ENCODE data around the gene PFDN4. TPM values are rescaled to one million over a fixed set of nuclear protein-coding genes. Genes with fewer than 3 reads are reported as not detected.
A peak's percentile ranks its signal among the peaks of the same experiment; 100 is the strongest.

Gene PFDN4
- total and polyA plus RNA-seq, 7 experiments from 2014 or later, result 14.6 to 46.5 (median 19.7) TPM

- Mint-ChIP-seq H3K27ac (no peak overlapping the region), H3K36me3 (peaks cover 0 to 3% (median 0%) of the 10 kb centered on the region in 5 donors), H3K9me3 (peaks cover 0 to 6% (median 0%) of the 10 kb centered on the region in 11 donors), H3K4me1 (peaks cover 11 to 27% (median 24%) of the 10 kb centered on the region in 7 donors), H3K4me3 (peak overlapping the region; percentile 14 to 83 (median 59)), H3K27me3 (peaks cover 73 to 86% (median 76%) of the 10 kb centered on the region in 5 donors)
- ChIA-PET POLR2A (no interaction called here), CTCF (no interaction called here)
- intact Hi-C loops (cut with micrococcal nuclease), result no loop called here
- H3K4me3 ChIP-seq (ENCODE audit: low read length), result no peak overlapping the region
- H3K27ac ChIP-seq (ENCODE audit: low read depth, low read length), result no peak overlapping the region
- no peaks in the 10 kb centered on the region for H3K36me3 ChIP-seq (ENCODE audit: control insufficient read depth in 2 of 3, insufficient read depth in 3 of 3, low read length in 3 of 3)
- DNase-seq (no peak), ATAC-seq (no peak)
- H3K9me3 ChIP-seq (ENCODE audit: control insufficient read depth in 2 of 3, low read length in 3 of 3), result no peaks in the 10 kb centered on the region
- H3K27me3 ChIP-seq (ENCODE audit: control insufficient read depth in 2 of 2, insufficient read depth in 2 of 2, low read length in 2 of 2), result peaks cover 0 to 6% of the 10 kb centered on the region in 2 donors
- peaks cover 0 to 5% of the 10 kb centered on the region in 2 donors for H3K4me1 ChIP-seq (ENCODE audit: control insufficient read depth in 2 of 2, insufficient read depth in 2 of 2, low read length in 2 of 2)
These were observed 34.8 kb upstream of the PFDN4 start for GRCh38 chr20:54172856-54173652.

DNA sequence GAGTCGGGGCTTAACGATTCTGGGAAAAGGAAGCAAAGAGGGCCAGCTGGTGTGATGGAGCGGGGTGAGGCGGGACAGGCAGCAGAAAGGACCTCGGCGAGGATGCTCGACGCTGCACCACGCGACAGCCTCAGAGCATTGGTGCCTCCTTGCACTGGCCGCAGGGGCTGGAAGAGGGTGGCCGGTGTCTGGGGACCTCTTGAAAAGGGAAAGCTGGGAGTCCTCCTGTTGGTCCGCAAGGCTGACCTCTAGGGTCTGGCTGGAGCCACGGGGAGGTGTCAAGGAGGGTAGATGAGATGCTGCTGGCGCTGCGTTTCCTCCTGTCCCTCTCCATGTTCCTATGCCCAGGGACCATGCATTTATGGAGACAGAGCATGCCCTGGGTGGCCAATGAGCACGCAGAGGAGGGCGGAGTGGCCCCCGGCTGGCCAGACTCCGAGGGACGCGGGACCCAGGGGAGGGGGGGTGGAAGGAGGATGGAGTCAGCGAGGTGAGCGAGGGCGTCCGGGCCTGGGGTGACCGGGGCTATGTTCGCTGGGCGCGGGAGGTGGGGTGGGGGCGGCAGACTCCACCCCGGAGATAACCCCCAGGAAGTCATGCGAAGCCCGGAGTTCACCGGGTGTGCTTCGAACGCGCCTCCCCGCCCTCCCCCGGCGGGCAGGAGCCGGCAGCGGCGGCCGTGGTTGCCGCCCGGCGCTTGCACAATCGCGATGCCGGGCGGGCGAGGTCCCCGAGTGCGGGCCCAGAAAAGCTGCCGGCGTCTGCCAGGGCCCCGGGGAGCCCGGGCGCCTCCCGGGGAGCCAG lies 34.0 kb upstream of the PFDN4 start, which contains the start of gene CYP24A1:
CYP24A1 (minus strand) TSS at position 334 of the 804 bp plus-strand sequence. CDS start 407 bp downstream, outside the sequence.
- no peak within 1 kb of the TSS for H3K27ac Mint-ChIP-seq
- H3K4me1 ChIP-seq (ENCODE audit: control insufficient read depth in 2 of 2, insufficient read depth in 2 of 2, low read length in 2 of 2), result peaks cover 0 to 5% of the 10 kb centered on the region in 2 donors
- CTCF ChIA-PET, result no interaction called here
- DNase-seq (no peak), ATAC-seq (peak; percentile 27)
- no peak within 1 kb of the TSS for H3K27ac ChIP-seq (ENCODE audit: low read depth, low read length)
- H3K9me3 Mint-ChIP-seq, result peaks cover 0 to 6% (median 0%) of the 10 kb centered on the region in 11 donors
- H3K4me3 Mint-ChIP-seq, result peak within 1 kb of the TSS; percentile 47 to 83 (median 73)
- POLR2A ChIA-PET, result no interaction called here
- peaks cover 0 to 3% (median 0%) of the 10 kb centered on the region in 5 donors for H3K36me3 Mint-ChIP-seq
- H3K4me3 ChIP-seq (ENCODE audit: low read length), result no peak within 1 kb of the TSS
- no peaks in the 10 kb centered on the region for H3K9me3 ChIP-seq (ENCODE audit: control insufficient read depth in 2 of 3, low read length in 3 of 3)
- H3K27me3 ChIP-seq (ENCODE audit: control insufficient read depth in 2 of 2, insufficient read depth in 2 of 2, low read length in 2 of 2), result peaks cover 0 to 6% of the 10 kb centered on the region in 2 donors
- H3K4me1 Mint-ChIP-seq, result peaks cover 11 to 26% (median 24%) of the 10 kb centered on the region in 7 donors
- H3K27me3 Mint-ChIP-seq, result peaks cover 73 to 85% (median 75%) of the 10 kb centered on the region in 5 donors
- intact Hi-C loops (cut with micrococcal nuclease), result no loop called here
- H3K36me3 ChIP-seq (ENCODE audit: control insufficient read depth in 2 of 3, insufficient read depth in 3 of 3, low read length in 3 of 3), result no peaks in the 10 kb centered on the region

- Histone ChIP-seq H3K4me1 (ENCODE audit: control insufficient read depth in 2 of 2, insufficient read depth in 2 of 2, low read length in 2 of 2) (peaks cover 0 to 5% of the 10 kb centered on the region in 2 donors), H3K9me3 (ENCODE audit: control insufficient read depth in 2 of 3, low read length in 3 of 3) (no peaks in the 10 kb centered on the region), H3K27me3 (ENCODE audit: control insufficient read depth in 2 of 2, insufficient read depth in 2 of 2, low read length in 2 of 2) (peaks cover 0 to 6% of the 10 kb centered on the region in 2 donors), H3K27ac (ENCODE audit: low read depth, low read length) (no peak overlapping the region), H3K4me3 (ENCODE audit: low read length) (no peak overlapping the region), H3K36me3 (ENCODE audit: control insufficient read depth in 2 of 3, insufficient read depth in 3 of 3, low read length in 3 of 3) (no peaks in the 10 kb centered on the region)
- Mint-ChIP-seq H3K27ac (no peak overlapping the region), H3K4me1 (peaks cover 11 to 26% (median 24%) of the 10 kb centered on the region in 7 donors), H3K4me3 (peak overlapping the region in 9 of 10 donors; percentile 47 to 83 (median 75)), H3K27me3 (peaks cover 65 to 78% (median 67%) of the 10 kb centered on the region in 5 donors), H3K9me3 (peaks cover 0 to 4% (median 0%) of the 10 kb centered on the region in 11 donors), H3K36me3 (peaks cover 0 to 3% (median 0%) of the 10 kb centered on the region in 5 donors)
- CTCF ChIA-PET, result interaction anchor here (0.6 kb wide), 1 partner anchor 16 kb away, joined by 3 read pairs; no protein-coding TSS in a partner anchor
- POLR2A ChIA-PET, result no interaction called here
- intact Hi-C loops (cut with micrococcal nuclease), result no loop called here
- DNase-seq (no peak), ATAC-seq (no peak)
These were observed 33.3 kb upstream of the PFDN4 start for GRCh38 chr20:54174457-54175175.

GRCh38 chr20:54176610-54177009 lies 31.3 kb upstream of the PFDN4 start:
- CTCF ChIA-PET, result no interaction called here
- Mint-ChIP-seq H3K4me3 (no peak overlapping the region), H3K9me3 (peaks cover 0 to 4% (median 0%) of the 10 kb centered on the region in 11 donors)

DNA sequence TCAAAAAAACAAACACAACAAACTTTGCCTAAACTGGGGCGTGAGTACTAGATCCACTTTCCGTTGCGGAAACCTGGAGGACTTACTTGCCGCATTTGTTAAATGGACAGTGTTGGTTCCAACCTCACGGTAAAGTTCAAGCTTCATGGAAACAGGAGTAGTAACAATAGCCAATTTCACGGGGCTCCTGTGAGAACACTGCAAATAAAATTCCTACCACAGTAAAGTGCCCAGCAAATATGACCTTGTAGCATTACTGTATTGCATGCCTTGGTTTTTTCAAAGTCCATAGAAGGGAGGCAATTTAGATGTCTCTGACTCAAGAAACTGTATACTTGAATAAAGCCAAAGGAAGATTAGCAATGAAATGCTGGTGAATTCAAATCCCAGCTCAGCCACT lies 30.5 kb upstream of the PFDN4 start:
- POLR2A ChIA-PET, result no interaction called here
- H3K27ac Mint-ChIP-seq, result no peak overlapping the region
- H3K27me3 Mint-ChIP-seq, result peaks cover 54 to 67% (median 61%) of the 10 kb centered on the region in 5 donors

More at GRCh38 chr20:54176610-54177009, 31.3 kb upstream of the PFDN4 start:
- ATAC-seq (no peak), DNase-seq (no peak)
- H3K4me3 ChIP-seq (ENCODE audit: low read length), result no peak overlapping the region
- Mint-ChIP-seq H3K27ac (no peak overlapping the region), H3K27me3 (peaks cover 59 to 74% (median 62%) of the 10 kb centered on the region in 5 donors), H3K4me1 (peaks cover 17 to 26% (median 24%) of the 10 kb centered on the region in 7 donors), H3K36me3 (peaks cover 0 to 3% (median 0%) of the 10 kb centered on the region in 5 donors)
- intact Hi-C loops (cut with micrococcal nuclease), result no loop called here
- H3K36me3 ChIP-seq (ENCODE audit: control insufficient read depth in 2 of 3, insufficient read depth in 3 of 3, low read length in 3 of 3), result no peaks in the 10 kb centered on the region
- peaks cover 0 to 5% of the 10 kb centered on the region in 2 donors for H3K4me1 ChIP-seq (ENCODE audit: control insufficient read depth in 2 of 2, insufficient read depth in 2 of 2, low read length in 2 of 2)
- POLR2A ChIA-PET, result no interaction called here
- no peak overlapping the region for H3K27ac ChIP-seq (ENCODE audit: low read depth, low read length)
- H3K9me3 ChIP-seq (ENCODE audit: control insufficient read depth in 2 of 3, low read length in 3 of 3), result no peaks in the 10 kb centered on the region
- peaks cover 0 to 3% of the 10 kb centered on the region in 2 donors for H3K27me3 ChIP-seq (ENCODE audit: control insufficient read depth in 2 of 2, insufficient read depth in 2 of 2, low read length in 2 of 2)

DNA sequence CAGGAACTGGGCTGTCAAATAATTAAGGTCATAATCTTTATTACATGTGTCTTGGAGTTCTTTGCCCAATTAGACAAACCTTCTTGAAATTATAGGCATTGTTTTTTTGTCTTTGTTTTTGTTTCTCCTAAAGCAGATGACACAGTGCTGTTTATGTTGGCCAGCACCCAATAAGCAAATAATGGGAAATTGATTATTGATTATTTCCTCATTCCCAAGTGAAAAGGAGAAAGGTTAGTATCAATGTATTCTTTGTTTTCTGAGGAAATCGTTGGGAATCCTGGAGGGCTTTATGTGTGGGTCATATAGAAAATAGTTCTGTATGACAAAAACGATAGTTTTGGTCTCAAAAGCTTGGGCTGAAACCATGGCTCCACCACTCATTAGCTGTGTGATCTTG lies 29.6 kb upstream of the PFDN4 start:
- peaks cover 0 to 3% (median 0%) of the 10 kb centered on the region in 5 donors for H3K36me3 Mint-ChIP-seq
- DNase-seq (no peak), ATAC-seq (no peak)
- no peak overlapping the region for H3K27ac Mint-ChIP-seq
- H3K4me3 ChIP-seq (ENCODE audit: low read length), result no peak overlapping the region
- CTCF ChIA-PET, result no interaction called here
- intact Hi-C loops (cut with micrococcal nuclease), result no loop called here
- peaks cover 11 to 17% (median 14%) of the 10 kb centered on the region in 7 donors for H3K4me1 Mint-ChIP-seq
- H3K9me3 Mint-ChIP-seq, result no peaks in the 10 kb centered on the region
- no peak overlapping the region for H3K27ac ChIP-seq (ENCODE audit: low read depth, low read length)
- no peaks in the 10 kb centered on the region for H3K36me3 ChIP-seq (ENCODE audit: control insufficient read depth in 2 of 3, insufficient read depth in 3 of 3, low read length in 3 of 3)
- H3K4me1 ChIP-seq (ENCODE audit: control insufficient read depth in 2 of 2, insufficient read depth in 2 of 2, low read length in 2 of 2), result peaks cover 0 to 5% of the 10 kb centered on the region in 2 donors
- H3K4me3 Mint-ChIP-seq, result no peak overlapping the region
- H3K27me3 Mint-ChIP-seq, result peaks cover 50 to 66% (median 60%) of the 10 kb centered on the region in 5 donors
- POLR2A ChIA-PET, result no interaction called here
- no peaks in the 10 kb centered on the region for H3K9me3 ChIP-seq (ENCODE audit: control insufficient read depth in 2 of 3, low read length in 3 of 3)
- H3K27me3 ChIP-seq (ENCODE audit: control insufficient read depth in 2 of 2, insufficient read depth in 2 of 2, low read length in 2 of 2), result peaks cover 0 to 3% of the 10 kb centered on the region in 2 donors

More for the DNA sequence above, 30.5 kb upstream of the PFDN4 start:
- H3K4me3 ChIP-seq (ENCODE audit: low read length), result no peak overlapping the region
- H3K9me3 Mint-ChIP-seq, result peaks cover 0 to 4% (median 0%) of the 10 kb centered on the region in 11 donors
- H3K4me1 ChIP-seq (ENCODE audit: control insufficient read depth in 2 of 2, insufficient read depth in 2 of 2, low read length in 2 of 2), result peaks cover 0 to 5% of the 10 kb centered on the region in 2 donors
- H3K36me3 ChIP-seq (ENCODE audit: control insufficient read depth in 2 of 3, insufficient read depth in 3 of 3, low read length in 3 of 3), result no peaks in the 10 kb centered on the region
- no peak overlapping the region for H3K4me3 Mint-ChIP-seq
- CTCF ChIA-PET, result interaction anchor here (0.6 kb wide), 1 partner anchor 1134 kb away, joined by 3 read pairs; no protein-coding TSS in a partner anchor
- H3K27me3 ChIP-seq (ENCODE audit: control insufficient read depth in 2 of 2, insufficient read depth in 2 of 2, low read length in 2 of 2), result peaks cover 0 to 3% of the 10 kb centered on the region in 2 donors
- H3K4me1 Mint-ChIP-seq, result peaks cover 17 to 24% (median 20%) of the 10 kb centered on the region in 7 donors
- H3K36me3 Mint-ChIP-seq, result peaks cover 0 to 3% (median 0%) of the 10 kb centered on the region in 5 donors
- no peaks in the 10 kb centered on the region for H3K9me3 ChIP-seq (ENCODE audit: control insufficient read depth in 2 of 3, low read length in 3 of 3)
- H3K27ac ChIP-seq (ENCODE audit: low read depth, low read length), result no peak overlapping the region
- intact Hi-C loops (cut with micrococcal nuclease), result no loop called here
- DNase-seq (no peak), ATAC-seq (no peak)
